NCI-H146 (cell line): ENCODE data around the gene HOXD10.

Experiments used
- DNase-seq: peaks from one replicate; lab custom pipeline; 2025; lab: John Stamatoyannopoulos, UW

HOXD10 gene

DNA sequence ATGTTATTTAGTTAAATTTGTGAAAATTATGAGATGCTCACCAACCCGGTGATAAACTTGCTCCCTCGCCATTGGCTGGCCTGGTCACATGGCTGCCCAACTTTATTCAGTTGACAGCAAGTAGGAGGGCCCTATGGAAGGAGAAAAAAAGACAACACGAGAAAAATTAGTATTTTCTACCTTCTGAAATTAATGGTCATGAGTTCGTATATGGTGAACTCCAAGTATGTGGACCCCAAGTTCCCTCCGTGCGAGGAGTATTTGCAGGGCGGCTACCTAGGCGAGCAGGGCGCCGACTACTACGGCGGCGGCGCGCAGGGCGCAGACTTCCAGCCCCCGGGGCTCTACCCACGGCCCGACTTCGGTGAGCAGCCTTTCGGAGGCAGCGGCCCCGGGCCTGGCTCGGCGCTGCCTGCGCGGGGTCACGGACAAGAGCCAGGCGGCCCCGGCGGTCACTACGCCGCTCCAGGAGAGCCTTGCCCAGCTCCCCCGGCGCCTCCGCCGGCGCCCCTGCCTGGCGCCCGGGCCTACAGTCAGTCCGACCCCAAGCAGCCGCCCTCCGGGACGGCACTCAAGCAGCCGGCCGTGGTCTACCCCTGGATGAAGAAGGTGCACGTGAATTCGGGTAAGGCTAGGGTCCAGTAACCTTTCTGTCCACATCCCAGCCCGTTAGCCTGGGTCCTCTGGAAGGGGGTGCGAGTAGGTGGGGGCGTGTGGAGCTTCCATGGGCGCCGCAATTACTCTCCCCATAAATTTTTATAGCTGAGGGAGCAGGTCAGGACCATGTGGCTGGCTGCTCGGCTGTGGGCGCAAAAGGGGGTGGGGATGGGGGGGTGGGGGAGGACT lies 35.1 kb downstream of the HOXD10 start, which contains the start of gene HOXD4:
Gene HOXD4, plus strand, starts transcription at position 109 of the 846 bp plus-strand sequence. Its CDS starts 84 bp downstream, at position 193.
- DNase-seq, result no peak

- DNase-seq, result no peak
Observed at GRCh38 chr2:176152350-176153181, 36.0 kb downstream of the HOXD10 start.

DNA sequence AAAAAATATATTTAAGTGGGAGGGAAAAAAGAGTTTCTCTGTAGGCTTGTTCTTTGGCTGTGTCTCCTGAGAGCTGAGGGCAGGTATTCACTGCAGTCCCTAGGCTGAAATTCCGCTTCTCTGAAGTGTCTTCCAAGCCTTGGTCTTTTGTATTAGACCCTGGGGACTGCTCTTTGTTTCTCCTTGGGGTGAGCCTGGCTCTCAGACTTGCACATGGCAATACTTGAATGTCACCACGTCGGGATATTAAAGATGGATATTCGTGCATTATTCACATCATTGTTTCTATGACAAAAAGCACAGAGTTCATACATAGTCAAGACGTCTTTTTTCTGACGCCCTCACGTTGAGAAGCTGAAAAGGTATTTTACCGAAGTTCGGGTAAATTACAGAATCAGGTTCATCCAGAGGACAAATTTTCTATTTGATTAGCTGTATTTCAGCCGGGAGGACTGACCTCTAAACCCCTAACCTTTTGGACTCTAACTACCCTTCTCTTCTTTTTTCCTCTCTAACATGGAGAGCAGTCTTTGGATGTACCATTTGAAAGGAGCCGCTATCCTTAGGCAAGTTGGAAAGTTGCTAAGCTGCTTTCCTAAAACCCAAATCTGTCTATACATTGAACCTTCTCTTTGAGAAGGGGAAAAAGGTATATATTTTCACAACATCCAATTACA lies 38.1 kb downstream of the HOXD10 start:
- no peak for DNase-seq

- DNase-seq, result no peak
Observed at GRCh38 chr2:176155356-176156044, 38.9 kb downstream of the HOXD10 start.

- DNase-seq, result no peak
Observed at GRCh38 chr2:176156301-176156806, 39.8 kb downstream of the HOXD10 start.

GRCh38 chr2:176156807-176157498 lies 40.4 kb downstream of the HOXD10 start, which contains the start of gene HOXD3:
HOXD3 (plus strand) TSS chr2:176157307; CDS start chr2:176169115, 11,808 bp downstream.
- peak; percentile 25 for DNase-seq

GRCh38 chr2:176157499-176158185 lies 41.1 kb downstream of the HOXD10 start:
- DNase-seq, result peak; percentile 66

DNA sequence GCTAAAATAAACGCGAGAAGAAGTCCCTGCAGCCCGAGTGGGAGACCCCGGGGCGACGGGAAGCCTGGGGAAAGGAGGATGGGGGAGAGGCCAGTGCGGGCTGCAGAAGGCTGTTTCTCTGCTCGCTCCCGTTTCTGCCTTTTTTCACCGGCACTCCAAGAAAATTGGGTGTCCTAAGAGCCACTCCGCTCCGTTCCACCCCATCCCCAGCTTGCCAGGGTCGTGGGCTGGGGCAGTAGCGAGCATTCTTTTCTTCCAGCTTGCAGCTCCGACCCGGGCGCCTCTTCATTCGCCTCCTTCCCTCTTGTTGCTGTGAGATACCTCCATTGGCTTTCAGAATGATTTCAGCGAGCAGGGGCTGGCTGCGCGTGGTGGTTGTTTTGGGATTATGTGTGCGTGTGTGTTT lies 41.6 kb downstream of the HOXD10 start:
- peak; percentile 55 for DNase-seq

- no peak for DNase-seq
Observed at GRCh38 chr2:176158855-176159662, 42.5 kb downstream of the HOXD10 start.

DNA sequence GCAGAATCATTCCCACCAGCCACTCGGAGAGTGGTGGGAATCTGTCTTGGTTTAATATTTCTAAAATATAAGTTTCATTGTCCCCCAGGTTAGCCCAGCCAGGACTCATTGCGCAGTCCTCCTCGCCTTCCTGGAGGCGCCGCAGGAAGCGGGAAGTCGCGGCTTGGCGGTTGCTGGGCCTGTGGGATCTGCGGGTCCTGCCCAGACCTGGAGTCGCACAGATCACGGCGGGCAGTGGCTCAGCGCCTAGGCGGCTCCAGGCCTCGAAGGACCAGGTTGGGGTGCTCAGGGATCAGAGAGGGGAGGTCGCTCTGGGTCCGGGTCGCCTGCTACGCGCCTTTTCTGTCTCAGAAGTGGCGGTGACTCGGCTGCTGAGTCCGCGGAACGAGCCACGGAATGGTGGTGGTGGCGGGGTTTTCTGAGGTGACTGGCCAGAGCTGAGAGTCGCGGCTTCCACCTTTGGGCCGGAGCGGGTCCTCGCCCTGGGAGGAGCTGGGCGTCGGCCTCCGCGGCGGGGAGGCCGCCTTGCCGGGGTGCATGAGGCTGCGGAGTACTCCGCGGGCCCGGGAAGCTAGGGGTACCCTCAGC lies 43.2 kb downstream of the HOXD10 start:
- no peak for DNase-seq

- no peak for DNase-seq
Observed at GRCh38 chr2:176160251-176160985, 43.8 kb downstream of the HOXD10 start.

DNA sequence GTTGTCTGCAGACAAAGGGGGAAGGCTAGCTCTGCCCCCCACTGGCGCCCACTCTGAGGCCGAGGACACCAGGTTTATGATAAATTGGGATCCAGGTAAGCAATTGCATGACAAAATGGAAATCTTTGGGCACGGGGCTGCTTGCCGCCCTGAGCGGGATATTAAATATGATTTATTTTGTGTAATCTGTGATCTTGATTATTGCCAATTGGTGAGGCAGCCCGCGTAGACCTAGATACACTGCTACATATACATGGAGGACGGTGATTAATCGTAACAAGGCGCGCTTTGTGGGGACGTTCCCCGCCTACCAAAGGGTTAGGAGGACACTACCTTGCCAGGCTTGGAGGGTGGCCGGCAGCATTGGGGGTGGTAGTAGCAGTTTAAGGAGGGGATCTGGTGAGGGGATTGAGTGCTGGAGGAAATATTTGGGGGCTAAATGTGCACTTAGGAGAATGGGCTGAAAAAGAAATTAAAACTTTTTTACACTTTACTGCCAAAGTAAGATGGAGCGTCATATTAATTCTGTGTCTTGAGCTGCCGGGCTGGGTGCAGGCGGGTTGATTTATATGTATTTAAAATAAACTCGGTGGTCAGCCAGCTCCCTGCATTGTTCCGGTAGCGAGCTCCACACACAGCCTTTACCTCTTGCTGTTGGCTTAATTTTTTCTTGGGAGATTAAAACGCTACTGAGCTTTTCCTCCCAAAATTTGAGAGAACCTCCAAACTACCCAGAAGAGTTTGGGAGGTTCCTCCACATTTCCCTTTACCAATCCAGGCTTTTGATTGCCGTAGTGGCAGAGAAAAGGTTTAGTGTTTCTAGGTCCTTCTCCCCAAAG lies 44.6 kb downstream of the HOXD10 start:
- no peak for DNase-seq

DNA sequence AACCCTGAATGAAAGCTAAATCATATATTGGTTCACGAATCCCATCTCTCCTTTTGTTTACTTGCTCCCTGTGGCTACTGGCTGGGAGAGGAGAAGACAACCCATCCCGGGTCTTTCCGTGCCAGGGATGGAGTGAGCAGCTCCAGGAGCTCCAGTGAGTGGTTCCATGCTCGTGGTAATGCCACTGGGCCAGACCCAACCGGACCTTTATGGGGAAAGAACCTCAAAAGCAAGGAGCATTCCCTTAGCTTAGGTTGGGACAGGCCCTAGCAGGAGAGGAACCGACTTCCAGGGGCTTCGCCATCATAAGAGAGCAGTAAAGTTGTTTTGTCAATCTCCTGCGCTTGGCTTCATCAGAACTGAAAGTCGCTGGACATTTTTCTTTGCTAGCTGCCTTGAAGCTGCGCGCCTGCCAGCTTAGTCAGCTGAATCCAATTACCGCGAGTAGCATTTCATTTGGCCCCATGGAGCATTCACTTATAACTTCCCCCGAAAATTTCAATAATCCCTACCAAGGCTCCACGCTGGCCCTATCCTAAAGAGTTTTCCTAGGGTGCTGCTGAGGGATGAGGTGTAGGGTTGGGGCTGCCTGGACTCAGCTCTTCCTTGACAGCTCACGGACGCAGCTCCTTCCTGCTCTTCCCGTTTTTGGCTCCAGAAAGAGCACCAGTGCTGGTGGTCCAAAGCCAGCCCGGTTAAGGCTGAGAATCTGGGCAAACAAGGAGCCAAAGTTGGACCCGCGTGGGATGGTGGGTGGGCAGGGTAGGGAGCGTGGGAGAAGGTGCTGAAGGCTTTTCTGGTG lies 45.4 kb downstream of the HOXD10 start:
- DNase-seq, result no peak

DNA sequence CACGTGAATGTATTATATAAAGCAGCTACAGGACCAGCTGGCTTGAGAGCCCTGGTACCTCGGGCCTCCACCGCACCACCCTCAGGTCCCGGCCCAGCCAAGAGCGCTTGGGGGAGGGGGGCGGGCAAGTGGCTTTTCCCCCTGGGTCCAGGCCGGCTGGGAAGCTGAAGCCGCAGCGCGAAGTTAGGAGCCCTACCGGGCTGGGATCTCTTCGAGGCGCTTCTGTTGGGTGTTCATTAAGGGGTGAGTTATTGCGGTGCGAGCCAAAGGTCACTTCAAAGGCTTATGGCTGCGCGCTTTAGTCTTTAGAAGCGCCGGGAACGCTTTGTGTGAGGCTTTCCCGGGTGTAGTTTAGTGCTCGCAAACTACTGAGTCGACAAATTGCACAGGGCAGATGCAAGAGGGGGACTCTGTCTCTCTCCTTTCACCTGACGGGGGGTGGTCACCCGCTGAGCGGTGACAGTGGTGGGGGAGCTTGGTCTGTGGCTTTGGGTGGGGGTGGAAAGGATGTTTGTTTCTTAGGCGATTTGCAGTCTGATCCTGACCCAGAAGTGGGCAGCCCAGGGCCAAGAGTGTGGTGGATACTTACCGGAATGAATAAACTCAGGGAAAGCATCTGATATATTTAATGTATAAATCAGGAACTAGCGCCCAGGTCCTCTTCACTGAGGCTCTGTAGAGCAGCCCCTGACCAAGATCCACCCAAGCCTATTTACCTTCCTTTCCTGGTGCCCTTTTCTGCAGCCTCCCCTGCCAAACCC lies 46.5 kb downstream of the HOXD10 start:
- DNase-seq, result no peak

DNA sequence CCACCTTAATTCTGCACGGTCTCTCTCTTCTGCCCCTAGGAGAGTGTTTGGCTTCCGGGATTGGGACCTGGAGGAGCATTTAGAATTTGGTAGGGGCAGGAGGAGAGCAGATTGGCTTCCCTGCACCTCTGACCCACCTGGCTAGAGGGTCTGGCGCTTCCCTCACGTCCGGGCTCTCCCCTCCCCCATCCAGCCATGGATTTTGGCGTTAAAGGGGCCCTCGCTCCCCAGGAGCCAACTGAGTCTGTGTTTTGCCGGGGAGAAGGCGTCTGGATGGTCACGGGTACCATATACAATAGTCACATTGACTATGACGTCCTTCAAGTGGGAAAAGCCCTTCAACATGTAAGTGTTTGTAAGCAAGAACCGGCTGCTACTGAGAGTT lies 47.1 kb downstream of the HOXD10 start:
- DNase-seq, result no peak

DNA sequence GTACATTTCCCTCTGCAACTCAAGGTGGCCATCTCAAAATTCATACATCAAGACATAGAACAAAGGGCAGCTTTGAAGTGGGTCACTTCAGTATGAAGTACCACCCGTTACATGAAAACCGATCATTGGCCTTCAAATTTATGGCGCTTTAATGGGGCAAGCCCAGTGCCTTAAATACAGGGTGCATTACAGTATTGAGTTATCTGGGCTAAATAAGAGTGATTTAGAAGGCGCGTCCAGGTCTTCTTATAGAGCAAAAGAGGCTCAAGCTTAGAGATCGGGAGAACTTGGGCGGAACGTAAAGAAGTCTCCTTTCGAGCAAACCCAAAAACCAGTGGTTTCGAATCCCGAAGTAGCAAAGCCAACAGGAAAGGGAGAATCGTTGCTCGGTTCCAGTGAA lies 47.6 kb downstream of the HOXD10 start:
- no peak for DNase-seq
